Heart left ventricle (tissue), 16 donors: ENCODE measurements around the gene NAA20. TPM values are rescaled to one million over a fixed set of nuclear protein-coding genes. Genes with fewer than 3 reads are reported as not detected.
A peak's percentile ranks its signal among the peaks of the same experiment; 100 is the strongest.

Source experiments
- ATAC-seq, 4 donors: fragments of 200-7000 bp; cut with Tn5 transposase; one replicate each; pipeline ENCODE4 v1.9.1; 2020 to 2022; ENCODE audit warnings: moderate library complexity in 4 of 4, mild to moderate bottlenecking in 3 of 4, moderate number of reproducible peaks in 1 of 4
- DNase-seq, 5 donors: peaks; one replicate each; pipeline ENCODE4 v3.0.0-alpha.2; 2020
- H3K27ac ChIP-seq, 12 donors: fragments of 200-600 bp; sonication (generic) in 4 of 12; one replicate each; pipeline versions ENCODE4 v1.5.0 to v1.8.0; 2016 to 2022; ENCODE audit warnings: mild to moderate bottlenecking in 2 of 12
- H3K27me3 ChIP-seq, 9 donors: fragments of 200-600 bp; sonication (generic) in 2 of 9; one replicate each; pipeline versions ENCODE4 v1.5.1 to v1.8.0; 2016 to 2022; ENCODE audit warnings: mild to moderate bottlenecking in 3 of 9
- H3K36me3 ChIP-seq, 9 donors: fragments of 200-600 bp; sonication (generic) in 2 of 9; one replicate each; pipeline versions ENCODE4 v1.5.0 to v1.8.0; 2018 to 2022; ENCODE audit warnings: mild to moderate bottlenecking in 2 of 9
- H3K4me1 ChIP-seq, 12 donors: fragments of 200-600 bp; sonication (generic) in 4 of 12; one replicate each; pipeline versions ENCODE4 v1.5.0 to v1.8.0; 2016 to 2022; ENCODE audit warnings: mild to moderate bottlenecking in 3 of 12
- H3K4me3 ChIP-seq, 12 donors: fragments of 200-600 bp; sonication (generic) in 4 of 12; one replicate each; pipeline versions ENCODE4 v1.5.0 to v1.8.0; 2017 to 2022; ENCODE audit warnings: mild to moderate bottlenecking in 9 of 12, moderate library complexity in 4 of 12
- H3K9me3 ChIP-seq, 12 donors: fragments of 200-600 bp; sonication (generic) in 4 of 12; one replicate each; pipeline versions ENCODE4 v1.5.0 to v1.8.0; 2016 to 2022; ENCODE audit warnings: mild to moderate bottlenecking in 1 of 12
- POLR2A ChIP-seq, 2 donors: fragments of 450-650 bp; IDR thresholded peaks; one replicate each; pipeline ENCODE4 v1.6.1; 2017; ENCODE audit warnings: antibody characterized with exemption in 2 of 2, mild to moderate bottlenecking in 2 of 2, moderate library complexity in 2 of 2
- WGBS, 4 donors: extraction: QIAGEN DNeasy Blood & Tissue Kit in 2 of 4; methylation state at CpG; one replicate each; pipeline versions ENCODE4 v1.1.5 to v1.1.7; 2013 to 2018; 5-methylcytosine and 5-hydroxymethylcytosine counted together
- intact Hi-C, 10 donors: fragments of 100-400 bp; cut with DNase I; formaldehyde crosslinking; loops; one replicate each; pipeline versions ENCODE4 v1.11.1 to v1.14.2; 2022
- polyA plus RNA-seq, 2 donors: library from polyadenylated mRNA; stranded (reverse); fragments of 200-250 nt; gene quantifications; one replicate each; pipeline ENCODE4 v1.2.3, GENCODE V29; 2013
- total RNA-seq, 9 donors: library from RNA; depleted of rRNA in 2 of 9; stranded (reverse); fragments of >200 nt in 2 of 9; fragmentation: NEBNext Ultra II Directional in 3 of 9; extraction: Animal tissue kit (Norgen Biotek cat#: 25700) in 3 of 9; gene quantifications; one replicate each; pipeline versions ENCODE4 v1.1.0 to v1.2.4, GENCODE V29; 2016 to 2023
- TF ChIP-seq, protein P1 (sequence below), 12 donors: fragments of 200-600 bp; sonication (generic) in 4 of 12; IDR thresholded peaks; one replicate each; pipeline versions ENCODE4 v1.5.0 to v1.8.0; 2018 to 2022; ENCODE audit warnings: antibody characterized with exemption in 12 of 12, mild to moderate bottlenecking in 5 of 12
- donor health status: ischemic (EF 13 %, LVEDD 7.1; RV severe dilation, severe dysfunction).
- donor health status: healthy with polysubstance abuse.
- donor health status: DM: no; HTN: yes; CAD: no.
- donor health status: DM: no; HTN: no; CAD: no.
- donor health status: ischemic (EF 25% LVEDD 6.9; RV normal size, moderate dysfunction).
- donor health status: ischemic (EF 25% LVEDD 5.7; RV mildly dilated, moderate dysfunction).
- donor health status: healthy.
- donor health status: DM: yes; HTN: yes; CAD: no.
- donor health status: ischemic (EF 35%, LVEDD 5.7; RV mildly dilated, moderate dysfunction).
- donor health status: nonischemic (EF 11% LVEDD 7.7; RV severe dilation, severe dysfunction).
- donor health status: DM: yes; HTN: yes; CAD: no.
- donor health status: PGD.
- donor health status: ischemic (EF 29% LVEDD 5.4; RV normal size, mild dysfunction).
- donor health status: nonischemic (EF 23%, LVEDD 6.1; RV moderate dilation, normal function).

Gene NAA20
- total and polyA plus RNA-seq, 11 donors, result 36.0 to 130 (median 59.7) TPM

DNA sequence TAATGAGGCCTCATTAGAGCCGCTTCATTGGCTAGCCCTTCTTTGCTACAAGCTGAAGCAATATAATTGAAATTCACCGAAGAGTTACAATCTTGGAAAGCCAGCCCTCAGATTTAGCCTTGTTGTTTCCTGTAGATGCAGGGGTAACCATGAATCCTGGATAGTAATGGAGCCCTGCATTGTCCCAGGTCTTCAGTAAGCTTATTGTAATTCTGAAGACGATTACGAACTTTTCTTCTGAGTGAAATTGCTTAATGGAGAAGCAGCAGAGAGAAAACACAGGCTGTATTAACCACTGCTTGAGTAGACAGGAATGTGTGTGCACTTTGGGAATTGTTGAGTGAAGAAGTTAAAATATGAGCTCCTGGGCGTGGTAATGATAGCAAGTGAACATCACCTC is 26.3 kb upstream of the NAA20 start:
- Histone ChIP-seq H3K9me3 (no peaks in the 10 kb centered on the region), H3K36me3 (peaks cover 0 to 64% (median 40%) of the 10 kb centered on the region in 9 donors), H3K4me1 (peaks cover 27 to 97% (median 89%) of the 10 kb centered on the region in 12 donors), H3K4me3 (no peak overlapping the region), H3K27me3 (no peaks in the 10 kb centered on the region), H3K27ac (peak overlapping the region in 1 of 12 donors; percentile 67)
- intact Hi-C loops, result loop anchor here in 7 of 10 donors (5.0 to 10.0 kb wide), 8 partner anchors 54 to 299 kb away; no protein-coding TSS in a partner anchor
- ATAC-seq, result no peak
- no peak for DNase-seq
- WGBS, 4 donors, result 71 to 77% (median 75%) methylated on average over 5 of the region's 5 CpGs
- TF ChIP-seq, protein P1, sequence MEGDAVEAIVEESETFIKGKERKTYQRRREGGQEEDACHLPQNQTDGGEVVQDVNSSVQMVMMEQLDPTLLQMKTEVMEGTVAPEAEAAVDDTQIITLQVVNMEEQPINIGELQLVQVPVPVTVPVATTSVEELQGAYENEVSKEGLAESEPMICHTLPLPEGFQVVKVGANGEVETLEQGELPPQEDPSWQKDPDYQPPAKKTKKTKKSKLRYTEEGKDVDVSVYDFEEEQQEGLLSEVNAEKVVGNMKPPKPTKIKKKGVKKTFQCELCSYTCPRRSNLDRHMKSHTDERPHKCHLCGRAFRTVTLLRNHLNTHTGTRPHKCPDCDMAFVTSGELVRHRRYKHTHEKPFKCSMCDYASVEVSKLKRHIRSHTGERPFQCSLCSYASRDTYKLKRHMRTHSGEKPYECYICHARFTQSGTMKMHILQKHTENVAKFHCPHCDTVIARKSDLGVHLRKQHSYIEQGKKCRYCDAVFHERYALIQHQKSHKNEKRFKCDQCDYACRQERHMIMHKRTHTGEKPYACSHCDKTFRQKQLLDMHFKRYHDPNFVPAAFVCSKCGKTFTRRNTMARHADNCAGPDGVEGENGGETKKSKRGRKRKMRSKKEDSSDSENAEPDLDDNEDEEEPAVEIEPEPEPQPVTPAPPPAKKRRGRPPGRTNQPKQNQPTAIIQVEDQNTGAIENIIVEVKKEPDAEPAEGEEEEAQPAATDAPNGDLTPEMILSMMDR (IDR thresholded peaks at IDR 0.05), result no peak
- no peak for TF ChIP-seq POLR2A (IDR thresholded peaks at IDR 0.05)

DNA sequence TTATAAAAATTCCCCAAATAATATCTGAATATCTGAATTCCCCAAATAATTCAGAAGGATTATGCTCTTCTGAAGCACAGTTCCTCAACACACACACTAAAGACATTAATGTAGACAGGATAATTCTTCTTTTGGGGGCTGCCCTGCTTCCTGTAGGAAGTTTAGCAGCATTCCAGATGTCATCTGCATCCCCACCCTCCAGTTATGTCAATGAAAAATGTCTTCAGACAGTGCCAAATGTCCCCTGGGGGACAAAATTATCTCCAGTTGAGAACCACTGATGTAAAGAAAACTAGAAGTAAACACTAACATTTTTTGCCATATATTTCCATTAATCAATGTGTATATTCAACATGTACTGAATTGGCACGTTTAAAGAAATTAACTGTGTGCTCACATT is 25.9 kb upstream of the NAA20 start:
- intact Hi-C loops, result loop anchor here in 7 of 10 donors (5.0 to 10.0 kb wide), 8 partner anchors 54 to 299 kb away; no protein-coding TSS in a partner anchor
- no peak for ATAC-seq

DNA sequence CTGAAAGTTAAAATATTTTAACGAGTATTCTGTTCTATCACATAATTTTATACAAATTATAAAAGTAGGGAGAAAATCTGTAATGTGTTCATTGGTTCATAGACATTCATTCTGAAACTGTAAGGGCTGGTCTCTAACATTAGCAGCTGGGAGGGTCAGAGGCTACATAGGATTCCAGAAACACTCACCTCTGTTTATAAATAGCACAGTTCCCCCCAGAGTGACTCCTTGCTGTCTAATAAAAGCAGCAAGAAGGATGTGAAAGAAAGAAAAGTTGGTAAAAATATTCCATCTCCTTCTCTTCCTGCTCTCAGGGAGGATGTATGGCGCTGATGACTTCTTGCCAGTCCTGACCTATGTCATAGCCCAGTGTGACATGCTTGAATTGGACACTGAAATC is 25.3 kb upstream of the NAA20 start:
- WGBS, 4 donors, result 54 to 69% (median 60%) methylated on average over 2 of the region's 2 CpGs
- ATAC-seq (no peak), DNase-seq (no peak)
- Histone ChIP-seq H3K4me1 (peaks cover 27 to 97% (median 87%) of the 10 kb centered on the region in 12 donors), H3K4me3 (no peak overlapping the region), H3K27me3 (no peaks in the 10 kb centered on the region), H3K36me3 (peaks cover 0 to 67% (median 48%) of the 10 kb centered on the region in 9 donors), H3K9me3 (no peaks in the 10 kb centered on the region), H3K27ac (peak overlapping the region in 5 of 12 donors; percentile 9 to 84 (median 67))
- intact Hi-C loops, result loop anchor here in 7 of 10 donors (2.0 to 10.0 kb wide), 9 partner anchors 15 to 300 kb away; no protein-coding TSS in a partner anchor
- TF ChIP-seq POLR2A (IDR thresholded peaks at IDR 0.05), result no peak
- TF ChIP-seq, protein P1 (IDR thresholded peaks at IDR 0.05), result no peak

More for the DNA sequence above, 25.9 kb upstream of the NAA20 start:
- H3K4me3 ChIP-seq, result no peak overlapping the region
- peak overlapping the region in 4 of 12 donors; percentile 1 to 73 (median 48) for H3K27ac ChIP-seq
- H3K4me1 ChIP-seq, result peaks cover 27 to 97% (median 87%) of the 10 kb centered on the region in 12 donors
- H3K36me3 ChIP-seq, result peaks cover 0 to 66% (median 43%) of the 10 kb centered on the region in 9 donors
- H3K9me3 ChIP-seq, result no peaks in the 10 kb centered on the region
- TF ChIP-seq, protein P1 (IDR thresholded peaks at IDR 0.05), result no peak
- no peak for TF ChIP-seq POLR2A (IDR thresholded peaks at IDR 0.05)
- no peak for DNase-seq
- 12 to 35% (median 21%) methylated on average over 1 of the region's 1 CpG for WGBS, 4 donors
- no peaks in the 10 kb centered on the region for H3K27me3 ChIP-seq

DNA sequence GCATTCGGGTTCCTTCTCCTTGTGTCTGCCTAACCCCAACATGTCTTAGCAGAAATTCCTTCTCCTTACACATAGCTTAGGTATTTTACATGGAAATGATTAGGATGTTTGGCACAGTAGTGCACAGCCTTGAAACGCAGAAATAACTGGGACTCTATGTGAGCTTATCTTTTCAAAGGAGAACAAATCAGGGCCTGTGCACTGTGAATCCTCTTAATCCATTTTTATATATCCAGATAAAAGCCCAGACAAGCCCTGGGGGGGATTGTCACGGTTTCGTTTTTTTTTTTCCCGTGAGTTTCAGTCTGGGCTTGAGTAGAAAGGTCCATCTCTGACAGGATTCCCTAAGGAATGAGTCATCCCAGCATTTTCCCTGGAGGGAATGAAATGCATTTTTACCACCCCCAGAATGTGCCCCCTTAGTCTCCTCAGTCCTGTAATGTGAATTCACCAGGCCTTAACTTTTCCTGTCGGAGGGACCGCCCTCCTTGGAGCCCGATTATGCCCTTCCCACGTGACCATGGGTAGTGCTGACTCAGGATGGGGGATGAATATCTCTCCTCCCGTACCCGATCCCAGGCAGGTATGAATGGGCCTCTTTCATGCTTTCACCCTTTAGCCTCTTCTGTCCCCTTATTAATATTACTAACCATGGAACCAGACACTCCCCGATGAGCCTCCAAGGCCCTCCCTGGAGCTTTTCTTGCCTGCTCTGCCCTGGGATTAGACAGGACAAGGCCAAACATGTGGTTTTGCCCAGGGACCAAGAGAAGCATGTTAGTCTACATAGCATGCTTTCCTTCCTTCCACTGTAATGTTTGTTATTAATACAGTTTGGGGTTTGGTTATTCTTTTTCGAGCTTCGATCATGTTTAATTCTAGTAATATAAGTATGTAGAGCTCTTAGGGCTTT is 23.9 kb upstream of the NAA20 start:
- no peaks in the 10 kb centered on the region for H3K9me3 ChIP-seq
- DNase-seq (peak in 1 of 5 donors; percentile 59), ATAC-seq (peak; percentile 26 to 74 (median 66))
- peaks cover 27 to 96% (median 84%) of the 10 kb centered on the region in 12 donors for H3K4me1 ChIP-seq
- H3K27me3 ChIP-seq, result no peaks in the 10 kb centered on the region
- intact Hi-C loops, result loop anchor here in 7 of 10 donors (2.0 to 10.0 kb wide), 9 partner anchors 16 to 301 kb away; no protein-coding TSS in a partner anchor
- peak overlapping the region; percentile 20 to 84 (median 72) for H3K27ac ChIP-seq
- no peak for TF ChIP-seq POLR2A (IDR thresholded peaks at IDR 0.05)
- TF ChIP-seq, protein P1 (IDR thresholded peaks at IDR 0.05), result no peak
- WGBS, 4 donors, result 26 to 36% (median 29%) methylated on average over 14 of the region's 14 CpGs
- H3K4me3 ChIP-seq, result peak overlapping the region in 1 of 12 donors; percentile 8
- peaks cover 0 to 80% (median 62%) of the 10 kb centered on the region in 9 donors for H3K36me3 ChIP-seq
